ENCODE data around the gene ZNF407.

The ZNF407 gene

DNA sequence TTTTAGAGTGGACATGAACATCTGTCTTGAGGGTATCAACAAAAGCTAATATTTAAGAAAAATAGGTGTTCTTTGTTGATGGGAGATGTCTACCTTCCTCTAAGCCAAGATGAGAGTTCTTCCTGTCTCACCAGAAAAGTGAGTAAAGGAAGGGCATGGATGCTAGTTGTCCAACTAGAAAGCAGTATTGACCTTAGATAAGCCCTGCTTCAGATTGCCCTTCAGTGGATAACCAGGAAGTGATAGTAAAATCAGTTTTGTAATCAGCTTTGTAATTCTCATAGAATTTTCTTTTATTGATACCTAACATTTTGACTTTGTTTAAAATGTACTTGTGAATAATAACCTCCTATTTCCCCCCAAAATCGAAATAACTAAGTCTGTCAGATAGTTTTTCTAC is 134.7 kb downstream of the ZNF407 start:
- DNase-seq = no peak

GRCh38 chr18:74733598-74733997 is 135.9 kb downstream of the ZNF407 start:
- no peak for DNase-seq

- no peak for DNase-seq
Measured at GRCh38 chr18:74734013-74734444, 136.4 kb downstream of the ZNF407 start.

DNA sequence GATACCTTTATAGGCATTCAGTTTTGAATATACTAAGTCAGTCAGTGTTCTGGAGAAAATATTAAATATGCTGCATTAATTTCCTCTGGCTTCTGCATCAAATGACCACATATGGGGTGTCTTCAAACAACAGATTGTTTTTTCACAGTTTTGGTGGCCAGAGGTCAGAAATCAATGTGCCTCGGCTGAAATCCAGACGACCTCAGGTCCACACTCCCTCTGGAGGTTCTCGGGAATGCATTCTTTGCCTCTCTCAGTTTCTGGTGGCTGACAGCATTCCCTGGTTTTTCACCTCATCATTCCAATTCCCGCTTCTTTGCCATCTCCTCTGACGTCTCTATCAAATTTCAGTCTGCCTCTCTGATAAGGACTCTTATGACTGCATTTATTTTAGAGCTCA is 142.3 kb downstream of the ZNF407 start:
- DNase-seq = no peak

- DNase-seq = no peak
Measured at GRCh38 chr18:74742573-74743243, 145.0 kb downstream of the ZNF407 start.

GRCh38 chr18:74745633-74746403 is 148.1 kb downstream of the ZNF407 start:
- DNase-seq = no peak

DNA sequence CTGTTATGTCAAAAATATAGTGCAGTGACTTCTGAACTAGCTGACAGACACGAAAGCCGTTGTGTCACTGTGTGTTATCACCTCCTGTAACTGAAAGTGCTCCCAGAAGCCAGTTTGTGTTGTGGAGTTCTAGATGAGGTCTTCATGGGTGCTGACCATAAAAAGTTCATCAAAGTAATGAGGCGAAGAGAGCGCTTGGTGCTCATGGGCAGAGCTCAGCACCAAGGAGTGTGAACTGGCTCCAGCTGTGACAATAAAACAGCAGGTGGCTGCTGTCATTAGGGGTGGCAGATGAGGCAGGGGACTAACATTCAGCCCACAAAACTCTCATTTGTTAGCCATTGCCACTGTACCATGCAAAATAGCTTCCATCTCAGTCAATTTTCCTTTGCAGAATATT is 151.1 kb downstream of the ZNF407 start:
- no peak for DNase-seq

GRCh38 chr18:74758995-74759394 is 161.3 kb downstream of the ZNF407 start:
- DNase-seq = no peak

DNA sequence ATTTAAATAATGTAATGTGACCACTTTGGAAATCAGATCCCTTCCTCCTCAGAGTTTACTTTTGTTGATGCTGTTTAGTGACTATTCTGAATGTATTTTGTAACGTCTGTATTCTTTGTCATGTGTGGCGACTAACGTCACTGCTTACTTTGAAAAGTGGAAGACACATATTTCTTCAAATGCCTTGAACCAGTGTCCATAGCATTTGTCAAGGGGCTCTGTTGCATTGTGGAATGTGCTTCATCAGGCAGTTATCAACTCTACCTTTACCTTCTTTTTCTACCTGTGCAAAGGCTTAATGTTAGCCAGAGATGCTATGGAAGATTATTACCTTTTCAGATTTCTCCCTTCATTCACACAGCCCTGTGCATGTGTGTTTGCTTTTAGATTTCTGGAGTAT is 162.4 kb downstream of the ZNF407 start:
- no peak for DNase-seq

- no peak for DNase-seq
Measured at GRCh38 chr18:74760436-74760835, 162.8 kb downstream of the ZNF407 start.

DNA sequence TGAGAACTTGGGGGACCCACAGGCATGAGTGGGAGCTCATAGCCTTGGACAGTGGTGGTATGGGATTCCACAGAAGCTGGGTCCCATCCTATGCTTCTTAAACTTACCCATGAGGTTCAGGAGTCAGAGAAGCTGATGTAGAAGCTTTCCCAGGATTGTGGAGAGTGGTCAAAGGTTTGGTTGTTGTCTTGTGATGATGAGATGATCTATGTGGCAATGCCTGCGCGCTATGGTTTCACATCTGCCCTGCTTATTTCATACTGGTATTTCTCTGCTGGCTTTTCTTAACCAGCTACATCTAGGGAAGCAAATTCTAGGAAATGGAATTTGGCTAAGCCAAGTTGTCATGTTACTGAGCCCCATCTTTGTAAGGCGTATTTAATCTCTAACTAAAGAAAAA is 168.6 kb downstream of the ZNF407 start:
- no peak for DNase-seq

DNA sequence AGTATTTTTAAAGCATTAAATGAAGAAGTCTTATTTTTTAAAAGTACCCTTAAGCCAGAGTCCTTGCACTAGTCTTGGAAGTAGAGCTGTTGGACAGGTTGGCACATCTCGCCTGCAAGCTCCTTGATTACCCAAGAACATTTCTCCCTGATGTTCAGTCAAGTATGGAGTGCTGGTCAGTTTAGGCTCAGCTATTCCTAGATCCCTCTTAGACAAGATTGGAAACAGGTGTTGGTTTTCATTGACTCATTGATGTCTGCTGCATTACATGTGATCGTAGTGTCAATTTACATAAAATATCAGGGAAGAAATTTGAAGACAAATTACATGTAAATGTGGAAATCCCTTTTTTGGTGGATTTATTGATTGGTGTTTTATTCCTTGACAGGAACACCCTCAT is 170.4 kb downstream of the ZNF407 start:
- no peak for DNase-seq

DNA sequence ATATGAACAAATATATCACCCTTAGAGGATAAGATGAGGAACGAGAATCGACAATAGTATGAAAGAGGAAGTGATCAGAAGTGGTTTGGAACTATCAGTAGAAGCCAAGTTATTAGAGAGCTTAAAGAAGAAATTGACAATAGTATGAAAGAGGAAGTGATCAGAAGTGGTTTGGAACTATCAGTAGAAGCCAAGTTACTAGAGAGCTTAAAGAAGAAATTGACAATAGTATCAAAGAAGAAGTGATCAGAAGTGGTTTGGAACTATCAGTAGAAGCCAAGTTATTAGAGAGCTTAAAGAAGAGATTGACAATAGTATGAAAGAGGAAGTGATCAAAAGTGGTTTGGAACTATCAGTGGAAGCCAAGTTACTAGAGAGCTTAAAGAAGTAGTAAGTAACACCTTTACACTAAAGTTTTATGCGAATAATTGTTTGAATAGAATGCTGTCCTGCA is 175.5 kb downstream of the ZNF407 start:
- DNase-seq = no peak

DNA sequence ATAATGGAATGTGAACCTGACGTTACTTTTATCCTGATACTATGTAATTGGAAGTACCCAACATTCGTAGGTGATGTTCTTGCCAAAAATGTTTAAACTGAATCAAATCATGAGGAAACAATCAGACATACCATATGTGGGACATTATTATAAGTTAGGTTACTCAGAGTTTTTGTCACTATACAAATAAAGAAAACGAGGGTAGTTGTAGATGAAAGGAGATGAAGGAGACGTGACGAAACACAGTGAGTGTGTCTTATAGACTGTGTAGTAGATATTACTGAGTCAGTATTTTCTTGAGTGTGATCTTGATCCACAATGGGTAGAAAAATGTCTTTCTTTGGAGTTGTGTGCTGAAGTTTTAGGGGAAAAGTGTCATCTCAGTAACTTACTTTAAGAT is 176.8 kb downstream of the ZNF407 start:
- DNase-seq = no peak

- no peak for DNase-seq
Measured at GRCh38 chr18:74775239-74775638, 177.6 kb downstream of the ZNF407 start.

- no peak for DNase-seq
Measured at GRCh38 chr18:74778191-74778847, 180.6 kb downstream of the ZNF407 start.

DNA sequence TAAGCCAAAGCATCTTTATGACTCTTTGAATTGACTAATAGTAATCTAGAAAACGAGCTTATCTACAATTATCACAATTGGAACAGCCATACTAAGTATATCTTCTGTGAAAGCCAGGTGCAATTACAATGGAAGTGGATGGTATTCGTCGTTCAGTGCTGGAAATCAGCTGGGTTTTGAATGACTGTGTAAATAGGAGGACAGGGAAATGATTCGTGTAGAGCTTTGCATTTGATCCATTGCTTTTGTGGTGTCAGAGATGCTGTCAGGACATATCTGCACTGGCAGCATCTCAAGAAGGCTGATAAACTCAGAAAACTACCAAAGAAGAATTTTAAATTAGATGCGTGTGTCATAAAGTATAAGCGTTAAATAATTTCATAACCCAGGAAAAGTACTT is 187.1 kb downstream of the ZNF407 start:
- DNase-seq = no peak

GRCh38 chr18:74785632-74786031 is 188.0 kb downstream of the ZNF407 start:
- no peak for DNase-seq

DNA sequence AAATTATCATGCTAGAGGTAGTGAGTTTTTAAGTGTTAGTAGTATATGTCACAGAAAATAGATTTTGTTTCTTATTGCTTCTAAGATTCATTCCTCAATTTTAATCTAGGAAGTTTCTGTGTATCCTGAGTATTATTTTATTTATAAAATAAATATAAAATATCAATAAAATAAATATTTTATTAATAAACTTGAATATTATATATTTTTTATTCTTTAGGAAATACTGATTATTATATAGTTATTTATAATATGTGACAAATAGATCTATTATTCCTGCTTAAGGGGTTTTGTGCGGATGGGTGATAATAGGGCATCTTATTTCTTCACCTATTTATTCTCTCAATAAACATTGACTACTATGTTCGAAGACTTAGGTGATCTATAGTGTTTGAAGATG is 191.0 kb downstream of the ZNF407 start:
- no peak for DNase-seq

GRCh38 chr18:74789078-74789477 is 191.4 kb downstream of the ZNF407 start:
- DNase-seq = no peak

DNA sequence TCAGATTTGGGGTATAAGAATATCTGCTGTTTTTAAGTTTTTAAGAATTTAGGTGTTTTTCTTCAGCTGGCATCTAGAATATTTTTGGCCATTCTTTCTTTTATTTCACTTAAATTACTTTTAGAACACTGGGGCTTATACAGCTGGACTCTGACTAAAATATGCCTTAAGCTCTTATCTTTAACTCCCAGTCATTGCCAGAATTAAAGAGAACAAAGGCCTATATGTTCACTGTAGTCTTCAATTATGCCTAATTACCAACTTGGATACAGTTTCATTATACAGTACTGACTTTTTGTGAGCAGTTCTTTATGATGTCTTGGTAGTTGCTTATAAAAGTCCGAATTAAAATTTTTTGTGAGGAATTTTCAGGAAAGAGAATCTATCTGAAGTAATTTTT is 192.8 kb downstream of the ZNF407 start:
- no peak for DNase-seq

GRCh38 chr18:74791501-74792194 is 194.0 kb downstream of the ZNF407 start:
- DNase-seq = no peak

DNA sequence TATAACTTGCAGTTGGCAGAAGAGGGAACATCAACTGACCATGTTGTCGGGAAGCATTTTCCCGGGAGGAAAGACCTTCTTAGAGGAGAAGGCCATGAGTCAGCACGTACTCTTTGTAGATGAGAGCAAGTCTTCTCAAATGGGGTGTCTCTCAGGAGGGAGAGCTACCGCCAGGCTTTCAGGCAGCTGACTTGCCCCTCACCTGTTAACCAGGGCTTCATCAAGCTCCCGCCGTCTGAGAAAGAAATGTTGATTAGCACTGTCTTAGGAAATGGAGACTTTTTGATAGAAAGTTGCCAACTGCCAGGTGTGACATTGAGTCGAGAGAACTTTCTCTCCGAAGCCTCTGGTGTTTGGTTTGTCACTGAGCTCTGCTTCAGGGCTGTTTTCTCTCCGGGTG is 196.1 kb downstream of the ZNF407 start:
- DNase-seq = no peak
